ENCODE results near the gene SH3RF2.

SH3RF2 gene

DNA sequence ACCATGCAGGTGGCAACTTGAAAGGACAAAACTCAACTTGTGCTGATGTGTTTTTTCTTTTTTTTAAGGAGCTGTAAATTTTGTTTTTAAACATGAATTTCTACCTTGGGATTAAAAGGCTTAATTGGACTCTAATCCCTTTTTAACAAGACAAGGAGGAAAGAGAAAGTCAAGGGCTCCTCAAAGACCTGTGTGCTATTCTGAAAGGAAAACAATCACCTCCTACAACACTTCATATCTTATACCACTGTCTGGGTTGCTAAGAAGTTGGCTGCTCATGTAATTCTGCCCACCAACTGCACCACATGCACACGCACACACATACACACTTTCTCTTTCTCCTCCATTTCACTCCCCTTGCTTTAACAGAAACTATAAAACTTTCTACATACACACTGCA is 78.6 kb downstream of the SH3RF2 start:
- Histone ChIP-seq H3K4me3 (no peak overlapping the region), H3K27ac (no peak overlapping the region)
- TF ChIP-seq, protein P1, sequence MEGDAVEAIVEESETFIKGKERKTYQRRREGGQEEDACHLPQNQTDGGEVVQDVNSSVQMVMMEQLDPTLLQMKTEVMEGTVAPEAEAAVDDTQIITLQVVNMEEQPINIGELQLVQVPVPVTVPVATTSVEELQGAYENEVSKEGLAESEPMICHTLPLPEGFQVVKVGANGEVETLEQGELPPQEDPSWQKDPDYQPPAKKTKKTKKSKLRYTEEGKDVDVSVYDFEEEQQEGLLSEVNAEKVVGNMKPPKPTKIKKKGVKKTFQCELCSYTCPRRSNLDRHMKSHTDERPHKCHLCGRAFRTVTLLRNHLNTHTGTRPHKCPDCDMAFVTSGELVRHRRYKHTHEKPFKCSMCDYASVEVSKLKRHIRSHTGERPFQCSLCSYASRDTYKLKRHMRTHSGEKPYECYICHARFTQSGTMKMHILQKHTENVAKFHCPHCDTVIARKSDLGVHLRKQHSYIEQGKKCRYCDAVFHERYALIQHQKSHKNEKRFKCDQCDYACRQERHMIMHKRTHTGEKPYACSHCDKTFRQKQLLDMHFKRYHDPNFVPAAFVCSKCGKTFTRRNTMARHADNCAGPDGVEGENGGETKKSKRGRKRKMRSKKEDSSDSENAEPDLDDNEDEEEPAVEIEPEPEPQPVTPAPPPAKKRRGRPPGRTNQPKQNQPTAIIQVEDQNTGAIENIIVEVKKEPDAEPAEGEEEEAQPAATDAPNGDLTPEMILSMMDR (IDR thresholded peaks at IDR 0.05): no peak
- no peak for DNase-seq (ENCODE audit: low spot score)

DNA sequence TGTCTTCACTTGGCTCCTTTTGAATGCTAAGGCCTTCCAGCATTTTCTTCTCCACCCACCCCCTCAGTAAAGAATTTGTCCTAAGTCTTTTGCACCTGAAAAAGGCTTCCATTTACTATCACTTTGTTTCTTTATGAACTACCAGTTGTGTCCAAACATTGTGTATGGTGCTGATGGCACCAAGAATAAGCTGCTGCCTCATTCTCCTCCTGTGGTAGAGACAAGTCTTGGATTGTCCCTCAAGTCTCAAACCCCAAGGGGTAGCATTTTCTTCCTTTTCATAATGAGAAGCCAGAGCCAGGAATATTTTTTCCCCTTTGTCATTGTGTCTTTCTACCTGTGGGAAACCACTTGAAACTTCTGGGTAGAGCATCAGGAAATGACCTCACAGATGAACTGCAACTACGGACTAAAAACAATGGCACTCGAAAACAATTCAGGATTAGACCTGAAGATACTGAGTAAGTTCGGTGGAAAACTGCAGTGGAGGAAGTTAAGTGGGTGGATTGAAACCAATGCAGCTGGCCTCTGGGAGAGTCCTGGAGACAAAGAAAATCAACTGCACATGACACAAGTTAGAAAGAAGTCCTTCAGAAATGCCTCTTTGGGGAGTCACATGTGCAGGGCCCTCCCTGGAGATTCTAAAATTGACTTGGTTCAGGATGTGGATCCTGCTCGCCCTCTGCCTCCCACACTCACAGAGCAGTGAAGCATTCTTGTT is 80.5 kb downstream of the SH3RF2 start:
- TF ChIP-seq, protein P1 (IDR thresholded peaks at IDR 0.05): no peak
- no peak overlapping the region for H3K27ac ChIP-seq

DNA sequence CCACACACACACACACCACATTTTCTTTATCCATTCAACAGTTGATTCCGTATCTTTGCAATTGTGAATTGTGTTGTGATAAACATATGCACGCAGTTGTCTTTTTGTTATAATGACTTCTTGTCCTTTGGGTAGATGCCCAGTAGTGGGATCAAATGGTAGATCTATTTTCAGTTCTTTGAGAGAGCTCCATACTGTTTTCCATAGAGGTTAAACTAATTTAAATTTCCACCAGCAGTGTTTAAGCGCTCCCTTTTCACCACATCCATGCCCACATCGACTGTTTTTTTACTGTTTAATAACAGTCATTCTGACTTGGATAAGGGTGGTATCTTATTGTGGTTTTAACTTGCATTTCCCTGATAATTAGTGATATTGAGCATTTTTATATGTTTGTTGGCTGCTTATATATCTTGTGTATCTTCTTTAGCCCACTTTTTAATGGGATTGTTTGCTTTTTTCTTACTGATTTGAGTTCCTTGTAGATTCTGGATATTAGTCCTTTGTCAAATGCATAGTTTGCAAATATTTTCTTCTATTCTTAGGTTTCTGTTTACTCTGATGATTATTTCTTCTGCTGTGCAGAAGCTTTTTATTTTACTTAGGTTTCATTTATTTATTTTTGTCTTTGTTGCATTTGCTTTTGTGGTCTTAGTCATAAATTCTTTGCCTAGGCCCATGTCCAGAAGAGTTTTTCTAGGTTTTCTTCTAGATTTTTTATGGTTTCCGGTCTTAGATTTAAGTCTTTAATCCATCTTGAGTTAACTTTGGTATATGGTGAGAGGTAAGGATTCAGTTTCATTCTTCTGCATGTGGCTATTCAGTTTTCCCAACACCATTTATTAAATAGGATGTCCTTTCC is 82.4 kb downstream of the SH3RF2 start:
- Histone ChIP-seq H3K4me3 (no peak overlapping the region), H3K27ac (no peak overlapping the region)
- TF ChIP-seq, protein P1 (IDR thresholded peaks at IDR 0.05): no peak
- DNase-seq (ENCODE audit: low spot score): no peak

More for the DNA sequence above, 80.5 kb downstream of the SH3RF2 start:
- H3K4me3 ChIP-seq: no peak overlapping the region
- DNase-seq (ENCODE audit: low spot score): no peak

DNA sequence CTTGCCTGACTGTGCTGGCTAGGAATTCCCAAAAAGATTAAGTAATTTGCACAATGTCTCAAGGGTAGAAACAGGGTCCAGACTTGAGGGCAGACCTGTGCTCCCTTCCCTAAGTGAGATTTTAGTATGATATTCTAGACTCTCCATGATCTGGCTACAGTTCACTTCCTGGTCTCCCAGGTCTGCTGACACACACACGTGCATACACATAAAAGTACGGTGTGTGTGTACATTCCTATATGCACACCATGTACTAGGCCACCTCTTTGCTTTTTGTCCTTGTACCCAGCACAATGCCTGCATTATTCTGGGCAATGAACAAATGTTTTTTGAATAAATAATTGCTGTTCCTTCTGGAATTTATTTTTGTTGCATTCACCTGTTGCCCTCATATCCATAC is 83.7 kb downstream of the SH3RF2 start:
- no peak overlapping the region for H3K27ac ChIP-seq
- no peak for DNase-seq (ENCODE audit: low spot score)
- TF ChIP-seq, protein P1 (IDR thresholded peaks at IDR 0.05): no peak

DNA sequence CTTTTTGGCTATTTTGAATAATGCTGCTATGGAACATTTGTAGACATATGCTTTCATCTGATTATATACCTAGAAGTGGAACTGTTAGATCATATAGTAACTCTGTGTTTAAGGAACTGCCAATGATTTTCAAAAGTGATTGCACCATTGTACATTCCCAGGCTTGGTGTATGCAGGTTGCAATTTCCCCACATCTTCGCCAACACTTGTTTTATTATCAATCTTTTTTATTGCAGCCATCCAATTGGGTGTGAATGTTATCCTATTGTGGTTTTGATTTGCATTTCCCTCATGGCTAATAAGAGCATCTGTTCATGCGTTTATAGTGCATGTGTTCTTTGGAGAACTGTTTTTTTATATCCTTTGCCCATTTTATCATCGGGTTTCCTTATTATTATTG is 87.7 kb downstream of the SH3RF2 start:
- TF ChIP-seq, protein P1 (IDR thresholded peaks at IDR 0.05): no peak
- DNase-seq (ENCODE audit: low spot score): no peak
- Histone ChIP-seq H3K4me3 (no peak overlapping the region), H3K27ac (no peak overlapping the region)

More for the DNA sequence above, 83.7 kb downstream of the SH3RF2 start:
- no peak overlapping the region for H3K4me3 ChIP-seq

DNA sequence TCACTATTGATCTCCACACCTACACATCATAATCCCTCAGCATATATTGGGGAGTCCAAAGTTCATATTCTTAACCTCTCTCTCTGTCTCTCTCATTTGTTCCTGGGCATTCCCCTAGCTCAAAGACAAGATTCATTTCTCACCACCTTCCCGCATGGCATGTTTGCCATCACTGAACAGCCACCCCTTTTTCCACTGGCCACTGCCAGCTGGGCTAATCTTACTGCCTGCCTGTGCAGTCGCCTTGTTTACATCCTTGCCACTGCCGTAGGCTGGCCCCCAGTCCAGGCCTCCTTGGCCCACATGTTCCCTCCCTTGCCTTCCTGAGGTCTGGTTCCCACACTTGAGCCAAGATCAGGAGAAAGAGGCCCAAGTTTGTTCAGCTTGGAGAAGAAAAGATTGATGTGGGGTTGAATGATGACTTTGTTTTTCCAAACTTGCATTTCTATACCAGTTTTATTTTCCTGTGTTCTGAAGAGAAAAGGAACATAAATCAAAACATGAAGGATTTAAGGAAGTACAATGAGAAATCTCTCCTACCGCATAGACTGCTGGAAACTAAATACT is 88.8 kb downstream of the SH3RF2 start:
- no peak for DNase-seq (ENCODE audit: low spot score)
- TF ChIP-seq, protein P1 (IDR thresholded peaks at IDR 0.05): no peak
- Histone ChIP-seq H3K27ac (no peak overlapping the region), H3K4me3 (no peak overlapping the region)
